Inflammatory macrophage treated with lipopolysaccharide for 1 hour (primary cell): ENCODE data around the gene BLOC1S5.
"Not testable (repeated sequence)": the region's sequence is repeated elsewhere in the genome, so short reads cannot be mapped to it uniquely, and the experiment has no call there.

ENCODE experiments used
- DNase-seq, 2 donors: peaks; one replicate each; pipeline ENCODE4 v3.0.0-alpha.2; 2020 to 2022

The BLOC1S5 gene

GRCh38 chr6:8041913-8042583 is 22.1 kb downstream of the BLOC1S5 start:
- peak; percentile 48 to 64 for DNase-seq

GRCh38 chr6:8034107-8034506 is 30.1 kb downstream of the BLOC1S5 start:
- DNase-seq = not testable (repeated sequence)

GRCh38 chr6:8030920-8031319 is 33.3 kb downstream of the BLOC1S5 start:
- DNase-seq = no peak

- no peak for DNase-seq
These were observed 34.8 kb downstream of the BLOC1S5 start for GRCh38 chr6:8029243-8029870.

- no peak for DNase-seq
These were observed 36.1 kb downstream of the BLOC1S5 start for GRCh38 chr6:8027965-8028651.

- no peak for DNase-seq
These were observed 37.4 kb downstream of the BLOC1S5 start for GRCh38 chr6:8026800-8027199.

GRCh38 chr6:8025191-8025590 is 39.0 kb downstream of the BLOC1S5 start:
- no peak for DNase-seq

- DNase-seq = no peak
These were observed 40.6 kb downstream of the BLOC1S5 start for GRCh38 chr6:8023638-8024037.

- no peak for DNase-seq
These were observed 44.1 kb downstream of the BLOC1S5 start for GRCh38 chr6:8020083-8020482.

- no peak for DNase-seq
These were observed 46.5 kb downstream of the BLOC1S5 start for GRCh38 chr6:8017705-8018104.

- DNase-seq = no peak
These were observed 46.9 kb downstream of the BLOC1S5 start for GRCh38 chr6:8017276-8017701.

GRCh38 chr6:8014947-8015346 is 49.2 kb downstream of the BLOC1S5 start:
- DNase-seq = no peak

GRCh38 chr6:8013763-8014162 is 50.4 kb downstream of the BLOC1S5 start:
- DNase-seq = no peak

GRCh38 chr6:8006208-8006607 is 58.0 kb downstream of the BLOC1S5 start:
- peak; percentile 4 to 48 for DNase-seq

GRCh38 chr6:8005136-8005535 is 59.1 kb downstream of the BLOC1S5 start:
- no peak for DNase-seq

GRCh38 chr6:8000636-8001035 is 63.6 kb downstream of the BLOC1S5 start:
- no peak for DNase-seq

GRCh38 chr6:8000188-8000596 is 64.0 kb downstream of the BLOC1S5 start:
- no peak for DNase-seq

GRCh38 chr6:7999201-7999600 is 65.0 kb downstream of the BLOC1S5 start:
- no peak for DNase-seq

- no peak for DNase-seq
These were observed 66.0 kb downstream of the BLOC1S5 start for GRCh38 chr6:7998103-7998725.

GRCh38 chr6:7997286-7997685 is 66.9 kb downstream of the BLOC1S5 start:
- no peak for DNase-seq

- DNase-seq = peak in 1 of 2 donors; percentile 7
These were observed 67.6 kb downstream of the BLOC1S5 start for GRCh38 chr6:7996538-7997111.

- no peak for DNase-seq
These were observed 70.2 kb downstream of the BLOC1S5 start for GRCh38 chr6:7993952-7994351.

- DNase-seq = no peak
These were observed 70.8 kb downstream of the BLOC1S5 start for GRCh38 chr6:7993399-7993798.
